CD4-positive, CD25-positive, alpha-beta regulatory T cell (primary cell): ENCODE results near the gene SACM1L. TPM values are rescaled to one million over a fixed set of nuclear protein-coding genes. Genes with fewer than 3 reads are reported as not detected.

ENCODE experiments used
- ATAC-seq, 2 donors: fragments of 150-1000 bp; cut with Tn5 transposase; one replicate each; pipeline ENCODE4 v1.10.0; 2021; ENCODE audit warnings: low read depth in 2 of 2, moderate number of reproducible peaks in 2 of 2, moderate library complexity in 1 of 2
- DNase-seq, 3 donors: peaks; one replicate each; pipeline versions ENCODE4 v3.0.0 to v3.0.0-alpha.2; 2012 to 2022; ENCODE audit warnings: mixed read lengths in 1 of 3
- H3K27ac ChIP-seq: one replicate; pipeline ENCODE4 v1.7.0; 2013; ENCODE audit warnings: mild to moderate bottlenecking, low read length; ENCODE audit not compliant: insufficient read depth, poor library complexity, severe bottlenecking
- H3K27me3 ChIP-seq: one replicate; pipeline ENCODE4 v1.7.0; 2013; ENCODE audit warnings: low read length; ENCODE audit not compliant: control insufficient read depth, insufficient read depth
- H3K36me3 ChIP-seq: one replicate; pipeline ENCODE4 v1.7.0; 2013; ENCODE audit warnings: mild to moderate bottlenecking, low read length, moderate library complexity; ENCODE audit not compliant: control insufficient read depth, insufficient read depth
- H3K4me1 ChIP-seq: 2 replicates; pipeline ENCODE4 v1.7.0; 2013; ENCODE audit warnings: mild to moderate bottlenecking, low read length; ENCODE audit not compliant: insufficient read depth, control insufficient read depth, poor library complexity, severe bottlenecking
- H3K4me3 ChIP-seq: one replicate; pipeline ENCODE4 v1.7.0; 2013; ENCODE audit warnings: low read depth, mild to moderate bottlenecking, low read length, moderate library complexity
- H3K9me3 ChIP-seq, 2 experiments: 1 replicate in 1 of 2; 2 replicates in 1 of 2; pipeline ENCODE4 v1.7.0; 2013; ENCODE audit warnings: low read length in 2 of 2, mild to moderate bottlenecking in 1 of 2, moderate library complexity in 1 of 2; ENCODE audit not compliant: control insufficient read depth in 2 of 2
- H3K27ac Mint-ChIP-seq, 3 donors: one replicate each; pipeline ENCODE4 v1.8.0; 2020 to 2022; ENCODE audit warnings: mild to moderate bottlenecking in 3 of 3, mixed read lengths in 3 of 3, moderate library complexity in 2 of 3
- H3K27me3 Mint-ChIP-seq: one replicate; pipeline ENCODE4 v1.8.0; 2022; ENCODE audit warnings: mild to moderate bottlenecking, mixed read lengths
- H3K36me3 Mint-ChIP-seq: one replicate; pipeline ENCODE4 v1.8.0; 2020; ENCODE audit warnings: mixed read lengths
- H3K4me1 Mint-ChIP-seq, 4 donors: one replicate each; pipeline ENCODE4 v1.8.0; 2020 to 2022; ENCODE audit warnings: mixed read lengths in 4 of 4, mild to moderate bottlenecking in 1 of 4
- H3K4me3 Mint-ChIP-seq, 4 donors: one replicate each; pipeline ENCODE4 v1.8.0; 2020 to 2022; ENCODE audit warnings: mild to moderate bottlenecking in 4 of 4, mixed read lengths in 4 of 4, moderate library complexity in 3 of 4
- H3K9me3 Mint-ChIP-seq, 7 donors: one replicate each; pipeline ENCODE4 v1.8.0; 2020 to 2022; ENCODE audit warnings: mixed read lengths in 7 of 7, mild to moderate bottlenecking in 3 of 7, moderate library complexity in 2 of 7
- polyA plus RNA-seq, 4 donors: library from polyadenylated mRNA; unstranded; fragments of 300-500 nt; fragmentation: Illumina TruSeq; gene quantifications; one replicate each; pipeline ENCODE4 v1.2.3, GENCODE V29; 2021
- total RNA-seq: library from RNA; stranded (reverse); gene quantifications from one replicate; pipeline ENCODE4 v1.2.3, GENCODE V29; 2022

Gene SACM1L
- total and polyA plus RNA-seq, 5 donors from 2014 or later: 13.4 to 70.0 (median 19.4) TPM

- H3K27ac ChIP-seq: no peak overlapping the region
- peaks cover 9% of the 10 kb centered on the region for H3K27me3 Mint-ChIP-seq
- no peaks in the 10 kb centered on the region for H3K9me3 Mint-ChIP-seq
- no peak overlapping the region for H3K4me3 Mint-ChIP-seq
- no peak overlapping the region for H3K27ac Mint-ChIP-seq
- no peaks in the 10 kb centered on the region for H3K9me3 ChIP-seq
- no peak for ATAC-seq
- DNase-seq: no peak
- no peaks in the 10 kb centered on the region for H3K36me3 ChIP-seq
- H3K36me3 Mint-ChIP-seq: no peaks in the 10 kb centered on the region
- no peak overlapping the region for H3K4me3 ChIP-seq
- H3K27me3 ChIP-seq: peaks cover 2% of the 10 kb centered on the region
- peaks cover 0 to 12% (median 2%) of the 10 kb centered on the region in 4 donors for H3K4me1 Mint-ChIP-seq
- no peaks in the 10 kb centered on the region for H3K4me1 ChIP-seq
These were observed 86.5 kb downstream of the SACM1L start for GRCh38 chr3:45775571-45776300.

DNA sequence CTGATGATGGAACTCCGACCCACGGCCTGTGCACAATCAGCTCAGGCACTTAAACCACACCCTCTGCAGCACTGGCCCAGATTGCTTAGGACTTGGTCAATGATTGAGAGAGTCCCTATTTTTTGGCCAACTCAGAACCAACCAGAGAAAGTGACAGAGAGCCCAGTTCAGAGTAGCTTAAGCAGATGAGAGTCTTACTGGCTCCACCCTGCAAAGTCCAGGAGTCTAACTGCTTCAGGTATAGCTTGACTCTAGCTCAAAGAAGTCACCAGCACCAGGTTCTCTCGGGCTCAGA is 87.1 kb downstream of the SACM1L start:
- H3K27me3 Mint-ChIP-seq: peaks cover 9% of the 10 kb centered on the region
- H3K4me3 ChIP-seq: no peak overlapping the region
- no peaks in the 10 kb centered on the region for H3K4me1 ChIP-seq
- peaks cover 2% of the 10 kb centered on the region for H3K27me3 ChIP-seq
- DNase-seq (no peak), ATAC-seq (no peak)
- H3K27ac Mint-ChIP-seq: no peak overlapping the region
- H3K27ac ChIP-seq: no peak overlapping the region
- H3K9me3 Mint-ChIP-seq: no peaks in the 10 kb centered on the region
- peaks cover 0 to 12% (median 2%) of the 10 kb centered on the region in 4 donors for H3K4me1 Mint-ChIP-seq
- no peaks in the 10 kb centered on the region for H3K9me3 ChIP-seq
- H3K36me3 ChIP-seq: no peaks in the 10 kb centered on the region
- H3K36me3 Mint-ChIP-seq: no peaks in the 10 kb centered on the region
- H3K4me3 Mint-ChIP-seq: no peak overlapping the region

- Mint-ChIP-seq H3K9me3 (no peaks in the 10 kb centered on the region), H3K4me3 (no peak overlapping the region), H3K4me1 (peaks cover 0 to 12% (median 2%) of the 10 kb centered on the region in 4 donors), H3K27ac (no peak overlapping the region), H3K27me3 (peaks cover 9% of the 10 kb centered on the region), H3K36me3 (no peaks in the 10 kb centered on the region)
- no peaks in the 10 kb centered on the region for H3K9me3 ChIP-seq
- ATAC-seq (no peak), DNase-seq (no peak)
- H3K4me3 ChIP-seq: no peak overlapping the region
- H3K4me1 ChIP-seq: no peaks in the 10 kb centered on the region
- no peak overlapping the region for H3K27ac ChIP-seq
- peaks cover 2% of the 10 kb centered on the region for H3K27me3 ChIP-seq
- no peaks in the 10 kb centered on the region for H3K36me3 ChIP-seq
These were observed 87.4 kb downstream of the SACM1L start for GRCh38 chr3:45776611-45777010.

DNA sequence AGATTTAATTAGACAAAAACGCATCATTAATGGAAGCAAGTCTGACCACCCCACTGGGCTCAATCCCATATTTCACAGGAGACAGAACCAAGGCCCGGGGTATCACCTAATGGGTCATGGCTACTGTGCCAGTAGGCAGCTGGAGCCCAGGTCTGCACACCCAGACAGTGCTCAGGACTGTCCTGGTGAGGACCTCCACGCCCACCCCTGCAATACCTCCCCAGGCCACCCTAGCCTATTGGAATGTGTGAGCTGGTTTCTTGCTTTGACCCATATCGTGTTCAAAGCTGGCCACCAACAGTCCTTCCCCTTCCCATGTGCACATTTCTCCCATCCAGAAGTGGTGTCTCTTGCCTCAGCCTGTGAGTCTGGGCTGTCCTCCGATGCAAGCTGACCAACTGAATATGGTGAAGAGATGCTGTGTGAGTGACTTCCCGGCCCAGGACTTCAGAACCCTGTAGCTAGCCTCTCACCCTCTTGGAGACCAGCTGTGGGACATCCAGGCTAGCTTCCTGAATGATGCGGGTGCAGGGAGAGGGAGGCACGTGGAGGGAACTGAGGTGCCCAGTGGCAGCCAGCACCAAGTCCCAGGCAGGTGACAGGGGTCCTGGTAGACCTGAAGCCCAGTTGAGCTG is 88.0 kb downstream of the SACM1L start:
- peaks cover 2% of the 10 kb centered on the region for H3K27me3 ChIP-seq
- no peaks in the 10 kb centered on the region for H3K9me3 Mint-ChIP-seq
- DNase-seq: no peak
- H3K4me1 ChIP-seq: no peaks in the 10 kb centered on the region
- no peaks in the 10 kb centered on the region for H3K9me3 ChIP-seq
- ATAC-seq: no peak
- no peak overlapping the region for H3K27ac ChIP-seq
- H3K4me3 Mint-ChIP-seq: no peak overlapping the region
- no peak overlapping the region for H3K27ac Mint-ChIP-seq
- no peaks in the 10 kb centered on the region for H3K36me3 ChIP-seq
- no peaks in the 10 kb centered on the region for H3K36me3 Mint-ChIP-seq
- peaks cover 9% of the 10 kb centered on the region for H3K27me3 Mint-ChIP-seq
- no peak overlapping the region for H3K4me3 ChIP-seq
- H3K4me1 Mint-ChIP-seq: peaks cover 0 to 10% (median 2%) of the 10 kb centered on the region in 4 donors

DNA sequence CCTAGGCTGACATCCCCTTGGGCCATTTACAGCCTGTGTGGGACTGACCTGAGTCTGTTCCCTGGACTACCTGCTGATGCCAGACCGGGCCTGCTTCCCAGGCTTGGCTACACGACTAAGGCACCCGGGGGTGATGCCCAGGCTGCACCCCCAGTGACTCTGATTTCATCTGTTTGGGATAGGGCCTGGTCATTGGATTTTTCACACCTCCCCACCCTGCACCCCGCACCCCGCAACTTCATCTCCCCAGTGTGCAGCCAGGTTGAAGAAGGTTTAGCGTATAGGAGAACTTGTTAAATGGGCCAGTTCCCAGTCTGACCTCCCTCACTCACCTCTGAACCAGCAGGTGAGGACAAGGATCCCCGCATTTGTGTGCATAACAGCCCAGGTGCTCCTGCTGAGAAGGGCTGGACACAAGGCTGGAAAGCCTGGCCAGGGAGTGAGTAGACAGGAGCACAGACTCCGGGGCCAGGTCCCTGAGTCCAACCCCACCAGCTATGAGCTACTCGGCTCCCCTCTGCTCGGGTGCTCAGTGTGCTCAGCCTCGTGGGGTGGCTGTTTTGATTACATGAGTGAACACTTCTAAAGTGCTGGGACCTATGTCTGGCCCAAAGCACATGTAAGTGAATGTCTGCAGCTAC is 88.7 kb downstream of the SACM1L start:
- Histone ChIP-seq H3K27ac (no peak overlapping the region), H3K36me3 (no peaks in the 10 kb centered on the region), H3K4me1 (no peaks in the 10 kb centered on the region), H3K27me3 (peaks cover 2% of the 10 kb centered on the region), H3K9me3 (no peaks in the 10 kb centered on the region), H3K4me3 (no peak overlapping the region)
- H3K27me3 Mint-ChIP-seq: peaks cover 9% of the 10 kb centered on the region
- H3K36me3 Mint-ChIP-seq: no peaks in the 10 kb centered on the region
- DNase-seq (no peak), ATAC-seq (no peak)
- no peaks in the 10 kb centered on the region for H3K9me3 Mint-ChIP-seq
- no peak overlapping the region for H3K4me3 Mint-ChIP-seq
- no peak overlapping the region for H3K27ac Mint-ChIP-seq
- peaks cover 0 to 5% (median 1%) of the 10 kb centered on the region in 4 donors for H3K4me1 Mint-ChIP-seq

DNA sequence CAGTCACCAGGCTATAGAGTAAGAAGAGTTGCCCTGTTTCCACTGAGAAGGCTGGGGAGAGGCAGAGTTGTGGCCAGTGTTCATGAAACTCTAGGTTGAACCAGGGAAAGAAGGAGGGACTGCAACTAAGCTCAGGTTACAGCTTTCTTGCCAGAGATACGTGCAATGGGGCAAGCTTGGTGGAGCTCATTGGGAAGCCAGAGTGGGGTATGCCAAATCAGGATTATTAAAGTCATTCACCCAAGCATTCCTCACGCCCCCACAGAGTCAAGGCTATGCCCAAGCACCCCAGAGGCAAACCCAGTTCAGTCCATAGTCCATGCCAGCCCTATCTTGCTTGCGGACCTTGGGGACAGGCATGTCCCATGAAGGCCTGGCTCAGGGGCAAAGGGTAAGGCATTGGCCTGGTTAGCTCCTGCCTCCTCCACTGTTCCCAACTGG is 89.6 kb downstream of the SACM1L start:
- Histone ChIP-seq H3K36me3 (no peaks in the 10 kb centered on the region), H3K27ac (no peak overlapping the region), H3K9me3 (no peaks in the 10 kb centered on the region), H3K4me3 (no peak overlapping the region), H3K27me3 (peaks cover 2% of the 10 kb centered on the region), H3K4me1 (no peaks in the 10 kb centered on the region)
- H3K27ac Mint-ChIP-seq: no peak overlapping the region
- DNase-seq (no peak), ATAC-seq (no peak)
- H3K9me3 Mint-ChIP-seq: no peaks in the 10 kb centered on the region
- no peaks in the 10 kb centered on the region for H3K4me1 Mint-ChIP-seq
- no peaks in the 10 kb centered on the region for H3K36me3 Mint-ChIP-seq
- H3K27me3 Mint-ChIP-seq: peaks cover 9% of the 10 kb centered on the region
- H3K4me3 Mint-ChIP-seq: no peak overlapping the region

- no peak for DNase-seq
- Mint-ChIP-seq H3K9me3 (peaks cover 0 to 10% (median 0%) of the 10 kb centered on the region in 7 donors), H3K36me3 (no peaks in the 10 kb centered on the region), H3K27ac (no peak overlapping the region), H3K4me1 (no peaks in the 10 kb centered on the region), H3K27me3 (peaks cover 19% of the 10 kb centered on the region), H3K4me3 (no peak overlapping the region)
- Histone ChIP-seq H3K27ac (no peak overlapping the region), H3K9me3 (no peaks in the 10 kb centered on the region), H3K27me3 (peaks cover 2% of the 10 kb centered on the region), H3K4me1 (no peaks in the 10 kb centered on the region), H3K36me3 (no peaks in the 10 kb centered on the region), H3K4me3 (no peak overlapping the region)
- no peak for ATAC-seq
These were observed 90.8 kb downstream of the SACM1L start for GRCh38 chr3:45779746-45780735.
